ENCODE data around the gene ARHGEF33. TPM values are rescaled to one million over a fixed set of nuclear protein-coding genes. Genes with fewer than 3 reads are reported as not detected.

Gene ARHGEF33
- total RNA-seq, 1 experiment from 2014 or later = 0.41 TPM

- no TSS peak for BruUV-seq (replicated peaks)
- Histone ChIP-seq H3K27me3 (ENCODE audit: control insufficient read depth, insufficient read depth, low read length) (no peaks in the 10 kb centered on the region), H3K9me3 (ENCODE audit: control insufficient read depth, insufficient read depth, low read depth, low read length) (no peaks in the 10 kb centered on the region), H3K27ac (ENCODE audit: low read length) (no peak overlapping the region), H3K36me3 (ENCODE audit: control insufficient read depth, insufficient read depth, low read length) (no peaks in the 10 kb centered on the region), H3K4me3 (ENCODE audit: low read depth in 2 of 2, low read length in 2 of 2) (no peak overlapping the region), H3K4me1 (ENCODE audit: control insufficient read depth, insufficient read depth, low read length) (no peaks in the 10 kb centered on the region)
- DNase-seq (ENCODE audit: low read depth, low spot score) = no peak
- in situ Hi-C loops (cut with HindIII; ENCODE audit: low pct_unique_long_range_greater_than_20kb, low sequenced_read_pairs) = no loop called here
- intact Hi-C loops (cut with micrococcal nuclease; ENCODE audit: unreplicated experiment) = no loop called here
- TF ChIP-seq SIN3A (IDR thresholded peaks at IDR 0.05; ENCODE audit: borderline replicate concordance, insufficient read depth, low read depth, low read length) (no peak), TCF7L2 (IDR thresholded peaks at IDR 0.05; ENCODE audit: low read depth, low read length) (no peak), REST (IDR thresholded peaks at IDR 0.05; ENCODE audit: insufficient read depth in 1 of 2, low read depth in 2 of 2, low read length in 1 of 2) (no peak), CTCF (IDR thresholded peaks at IDR 0.05) (no peak), POLR2AphosphoS5 (IDR thresholded peaks at IDR 0.05; ENCODE audit: low read depth, low read length) (no peak)
- ChIA-PET POLR2A (no interaction called here), CTCF (no interaction called here)
- ATAC-seq = no peak
Measured at GRCh38 chr2:38933653-38934052, 44.0 kb downstream of the ARHGEF33 start.

- BruUV-seq (replicated peaks) = no TSS peak
- ATAC-seq (no peak), DNase-seq (ENCODE audit: low read depth, low spot score) (no peak)
- POLR2A ChIA-PET = no interaction called here
- no peaks in the 10 kb centered on the region for H3K9me3 ChIP-seq (ENCODE audit: control insufficient read depth, insufficient read depth, low read depth, low read length)
- intact Hi-C loops (cut with micrococcal nuclease; ENCODE audit: unreplicated experiment) = no loop called here
- H3K27me3 ChIP-seq (ENCODE audit: control insufficient read depth, insufficient read depth, low read length) = no peaks in the 10 kb centered on the region
- no peaks in the 10 kb centered on the region for H3K4me1 ChIP-seq (ENCODE audit: control insufficient read depth, insufficient read depth, low read length)
- in situ Hi-C loops (cut with HindIII; ENCODE audit: low pct_unique_long_range_greater_than_20kb, low sequenced_read_pairs) = no loop called here
- no peak for TF ChIP-seq POLR2AphosphoS5 (IDR thresholded peaks at IDR 0.05; ENCODE audit: low read depth, low read length)
- no peak for TF ChIP-seq CTCF (IDR thresholded peaks at IDR 0.05)
- no peak for TF ChIP-seq TCF7L2 (IDR thresholded peaks at IDR 0.05; ENCODE audit: low read depth, low read length)
- no peak for TF ChIP-seq REST (IDR thresholded peaks at IDR 0.05; ENCODE audit: insufficient read depth in 1 of 2, low read depth in 2 of 2, low read length in 1 of 2)
- no peak for TF ChIP-seq SIN3A (IDR thresholded peaks at IDR 0.05; ENCODE audit: borderline replicate concordance, insufficient read depth, low read depth, low read length)
- no peak overlapping the region for H3K27ac ChIP-seq (ENCODE audit: low read length)
- no peak overlapping the region for H3K4me3 ChIP-seq (ENCODE audit: low read depth in 2 of 2, low read length in 2 of 2)
- CTCF ChIA-PET = no interaction called here
- no peaks in the 10 kb centered on the region for H3K36me3 ChIP-seq (ENCODE audit: control insufficient read depth, insufficient read depth, low read length)
Measured at GRCh38 chr2:38934742-38935141, 45.1 kb downstream of the ARHGEF33 start.
